ENCODE results near the gene TBC1D4. TPM values are rescaled to one million over a fixed set of nuclear protein-coding genes. Genes with fewer than 3 reads are reported as not detected.

TBC1D4 gene
- total RNA-seq, 1 experiment from 2014 or later, result 5.5 TPM

- Histone ChIP-seq H3K27me3 (ENCODE audit: control insufficient read depth, insufficient read depth, low read length) (no peaks in the 10 kb centered on the region), H3K9me3 (ENCODE audit: control insufficient read depth, insufficient read depth, low read depth, low read length) (no peaks in the 10 kb centered on the region), H3K4me1 (ENCODE audit: control insufficient read depth, insufficient read depth, low read length) (no peaks in the 10 kb centered on the region), H3K27ac (ENCODE audit: low read length) (no peak overlapping the region), H3K36me3 (ENCODE audit: control insufficient read depth, insufficient read depth, low read length) (no peaks in the 10 kb centered on the region), H3K4me3 (ENCODE audit: low read depth in 2 of 2, low read length in 2 of 2) (no peak overlapping the region)
- TF ChIP-seq POLR2AphosphoS5 (IDR thresholded peaks at IDR 0.05; ENCODE audit: low read depth, low read length), result no peak
- intact Hi-C loops (cut with micrococcal nuclease; ENCODE audit: unreplicated experiment), result no loop called here
- ChIA-PET CTCF (interaction anchor here (0.6 kb wide), 1 partner anchor 9 kb away, joined by 6 read pairs; no protein-coding TSS in a partner anchor), POLR2A (no interaction called here)
- in situ Hi-C loops (cut with HindIII; ENCODE audit: low pct_unique_long_range_greater_than_20kb, low sequenced_read_pairs), result no loop called here
- BruUV-seq (replicated peaks), result no TSS peak
- DNase-seq (ENCODE audit: low read depth, low spot score) (no peak), ATAC-seq (no peak)
Measured at GRCh38 chr13:75465236-75465635, 16.7 kb downstream of the TBC1D4 start.

GRCh38 chr13:75461314-75461713 lies 20.7 kb downstream of the TBC1D4 start:
- H3K4me3 ChIP-seq (ENCODE audit: low read depth in 2 of 2, low read length in 2 of 2), result no peak overlapping the region
- no peak overlapping the region for H3K27ac ChIP-seq (ENCODE audit: low read length)
- H3K36me3 ChIP-seq (ENCODE audit: control insufficient read depth, insufficient read depth, low read length), result no peaks in the 10 kb centered on the region
- no peak for ATAC-seq
- no TSS peak for BruUV-seq (replicated peaks)
- TF ChIP-seq CTCF (IDR thresholded peaks at IDR 0.05) (no peak), TCF7L2 (IDR thresholded peaks at IDR 0.05; ENCODE audit: low read depth, low read length) (no peak), REST (IDR thresholded peaks at IDR 0.05; ENCODE audit: insufficient read depth in 1 of 2, low read depth in 2 of 2, low read length in 1 of 2) (no peak), POLR2AphosphoS5 (IDR thresholded peaks at IDR 0.05; ENCODE audit: low read depth, low read length) (no peak), SIN3A (IDR thresholded peaks at IDR 0.05; ENCODE audit: borderline replicate concordance, insufficient read depth, low read depth, low read length) (no peak)
- no peaks in the 10 kb centered on the region for H3K27me3 ChIP-seq (ENCODE audit: control insufficient read depth, insufficient read depth, low read length)
- H3K9me3 ChIP-seq (ENCODE audit: control insufficient read depth, insufficient read depth, low read depth, low read length), result no peaks in the 10 kb centered on the region
- in situ Hi-C loops (cut with HindIII; ENCODE audit: low pct_unique_long_range_greater_than_20kb, low sequenced_read_pairs), result no loop called here
- H3K4me1 ChIP-seq (ENCODE audit: control insufficient read depth, insufficient read depth, low read length), result no peaks in the 10 kb centered on the region
- no peak for DNase-seq (ENCODE audit: low read depth, low spot score)
- ChIA-PET POLR2A (no interaction called here), CTCF (no interaction called here)
- intact Hi-C loops (cut with micrococcal nuclease; ENCODE audit: unreplicated experiment), result no loop called here

GRCh38 chr13:75460644-75461043 lies 21.3 kb downstream of the TBC1D4 start:
- H3K27me3 ChIP-seq (ENCODE audit: control insufficient read depth, insufficient read depth, low read length), result no peaks in the 10 kb centered on the region
- no peaks in the 10 kb centered on the region for H3K4me1 ChIP-seq (ENCODE audit: control insufficient read depth, insufficient read depth, low read length)
- no peaks in the 10 kb centered on the region for H3K36me3 ChIP-seq (ENCODE audit: control insufficient read depth, insufficient read depth, low read length)
- H3K27ac ChIP-seq (ENCODE audit: low read length), result no peak overlapping the region
- DNase-seq (ENCODE audit: low read depth, low spot score) (no peak), ATAC-seq (no peak)
- no peaks in the 10 kb centered on the region for H3K9me3 ChIP-seq (ENCODE audit: control insufficient read depth, insufficient read depth, low read depth, low read length)
- intact Hi-C loops (cut with micrococcal nuclease; ENCODE audit: unreplicated experiment), result no loop called here
- H3K4me3 ChIP-seq (ENCODE audit: low read depth in 2 of 2, low read length in 2 of 2), result no peak overlapping the region
- TF ChIP-seq POLR2AphosphoS5 (IDR thresholded peaks at IDR 0.05; ENCODE audit: low read depth, low read length) (no peak), CTCF (IDR thresholded peaks at IDR 0.05) (no peak), SIN3A (IDR thresholded peaks at IDR 0.05; ENCODE audit: borderline replicate concordance, insufficient read depth, low read depth, low read length) (no peak), REST (IDR thresholded peaks at IDR 0.05; ENCODE audit: insufficient read depth in 1 of 2, low read depth in 2 of 2, low read length in 1 of 2) (no peak), TCF7L2 (IDR thresholded peaks at IDR 0.05; ENCODE audit: low read depth, low read length) (no peak)
- no TSS peak for BruUV-seq (replicated peaks)
- CTCF ChIA-PET, result no interaction called here
- in situ Hi-C loops (cut with HindIII; ENCODE audit: low pct_unique_long_range_greater_than_20kb, low sequenced_read_pairs), result no loop called here
- POLR2A ChIA-PET, result no interaction called here

All from Panc1 (cell line).